Measurements from ENCODE around the gene TBC1D12.
"Not testable (repeated sequence)": the region's sequence is repeated elsewhere in the genome, so short reads cannot be mapped to it uniquely, and the experiment has no call there.

GRCh38 chr10:94385733-94386132 lies 16.6 kb upstream of the TBC1D12 start:
- TF ChIP-seq POLR2A, CTCF (IDR thresholded peaks at IDR 0.05): not testable (repeated sequence)
